GM23338 (cell line): ENCODE measurements around the gene TMEM150A.

Experiments
- CREB1 ChIP-seq: fragments of 250-450 bp; sonication (Bioruptor Pico); IDR thresholded peaks from 2 replicates; pipeline ENCODE4 v1.5.0; 2020; ENCODE audit warnings: low read depth, mild to moderate bottlenecking, moderate library complexity
- ETS1 ChIP-seq: IDR thresholded peaks from 2 replicates; pipeline ENCODE4 v1.6.1; 2016; ENCODE audit warnings: antibody characterized with exemption
- EZH2 ChIP-seq: fragments of 200-600 bp; sonication (generic); IDR thresholded peaks from one replicate; pipeline ENCODE4 v1.8.0; 2017; ENCODE audit warnings: antibody characterized with exemption, mild to moderate bottlenecking, low read depth; ENCODE audit not compliant: unreplicated experiment
- EZH2phosphoT487 ChIP-seq: fragments of 200-600 bp; sonication (generic); IDR thresholded peaks from one replicate; pipeline ENCODE4 v1.8.1; 2018; ENCODE audit warnings: antibody characterized with exemption; ENCODE audit not compliant: unreplicated experiment
- JUNB ChIP-seq: IDR thresholded peaks from one replicate; pipeline ENCODE4 v1.6.1; 2016; ENCODE audit warnings: antibody characterized with exemption; ENCODE audit not compliant: unreplicated experiment
- NANOG ChIP-seq: IDR thresholded peaks from 2 replicates; pipeline ENCODE4 v1.6.1; 2016; ENCODE audit warnings: antibody characterized with exemption, borderline replicate concordance
- POLR2AphosphoS5 ChIP-seq: IDR thresholded peaks from 2 replicates; pipeline ENCODE4 v1.6.1; 2016; ENCODE audit warnings: antibody characterized with exemption, low read depth
- ZNF114 ChIP-seq: fragments of 250-450 bp; sonication (Bioruptor Pico); IDR thresholded peaks from 2 replicates; pipeline ENCODE4 v1.5.0; 2020; ENCODE audit warnings: mild to moderate bottlenecking, moderate library complexity
- TF ChIP-seq, protein P1 (sequence below), 2 experiments: fragments of 200-600 bp in 1 of 2; sonication (generic) in 1 of 2; conservative IDR thresholded peaks; 2 replicates each; pipeline versions ENCODE4 v1.5.1 to v1.6.1; 2016 to 2017; ENCODE audit warnings: antibody characterized with exemption in 2 of 2, low read depth in 2 of 2, mild to moderate bottlenecking in 2 of 2, moderate library complexity in 1 of 2
- TF ChIP-seq, protein P2 (sequence below): IDR thresholded peaks from one replicate; pipeline ENCODE4 v1.6.1; 2018; ENCODE audit warnings: antibody characterized with exemption; ENCODE audit not compliant: unreplicated experiment

DNA sequence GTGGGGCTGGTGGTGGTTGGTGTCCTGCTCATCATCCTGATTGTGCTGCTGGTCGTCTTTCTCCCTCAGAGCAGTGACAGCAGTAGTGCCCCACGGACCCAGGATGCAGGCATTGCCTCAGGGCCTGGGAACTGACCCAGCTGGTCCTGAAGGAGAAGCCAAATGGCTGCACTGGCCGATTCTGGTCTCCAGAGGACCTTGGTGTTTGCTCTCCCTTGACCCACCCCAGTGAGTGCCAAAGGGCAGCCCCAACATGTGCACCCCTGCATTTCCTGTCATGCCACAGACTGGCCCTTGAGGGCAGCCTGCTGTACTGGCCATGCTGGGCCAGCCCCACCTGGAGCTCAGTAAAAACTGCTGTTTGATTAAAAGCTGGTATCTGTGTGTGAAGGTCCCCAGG is 9.5 kb downstream of the TMEM150A start:
- TF ChIP-seq, protein P1, sequence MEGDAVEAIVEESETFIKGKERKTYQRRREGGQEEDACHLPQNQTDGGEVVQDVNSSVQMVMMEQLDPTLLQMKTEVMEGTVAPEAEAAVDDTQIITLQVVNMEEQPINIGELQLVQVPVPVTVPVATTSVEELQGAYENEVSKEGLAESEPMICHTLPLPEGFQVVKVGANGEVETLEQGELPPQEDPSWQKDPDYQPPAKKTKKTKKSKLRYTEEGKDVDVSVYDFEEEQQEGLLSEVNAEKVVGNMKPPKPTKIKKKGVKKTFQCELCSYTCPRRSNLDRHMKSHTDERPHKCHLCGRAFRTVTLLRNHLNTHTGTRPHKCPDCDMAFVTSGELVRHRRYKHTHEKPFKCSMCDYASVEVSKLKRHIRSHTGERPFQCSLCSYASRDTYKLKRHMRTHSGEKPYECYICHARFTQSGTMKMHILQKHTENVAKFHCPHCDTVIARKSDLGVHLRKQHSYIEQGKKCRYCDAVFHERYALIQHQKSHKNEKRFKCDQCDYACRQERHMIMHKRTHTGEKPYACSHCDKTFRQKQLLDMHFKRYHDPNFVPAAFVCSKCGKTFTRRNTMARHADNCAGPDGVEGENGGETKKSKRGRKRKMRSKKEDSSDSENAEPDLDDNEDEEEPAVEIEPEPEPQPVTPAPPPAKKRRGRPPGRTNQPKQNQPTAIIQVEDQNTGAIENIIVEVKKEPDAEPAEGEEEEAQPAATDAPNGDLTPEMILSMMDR (conservative IDR thresholded peaks at IDR 0.05; ENCODE audit: low read depth in 2 of 2): no peak
- TF ChIP-seq CREB1 (no peak), EZH2 (no peak), POLR2AphosphoS5 (no peak), ZNF114 (CRISPR knock-in tag) (no peak), EZH2phosphoT487 (no peak), JUNB (no peak), ETS1 (no peak), NANOG (no peak)
- TF ChIP-seq, protein P2, sequence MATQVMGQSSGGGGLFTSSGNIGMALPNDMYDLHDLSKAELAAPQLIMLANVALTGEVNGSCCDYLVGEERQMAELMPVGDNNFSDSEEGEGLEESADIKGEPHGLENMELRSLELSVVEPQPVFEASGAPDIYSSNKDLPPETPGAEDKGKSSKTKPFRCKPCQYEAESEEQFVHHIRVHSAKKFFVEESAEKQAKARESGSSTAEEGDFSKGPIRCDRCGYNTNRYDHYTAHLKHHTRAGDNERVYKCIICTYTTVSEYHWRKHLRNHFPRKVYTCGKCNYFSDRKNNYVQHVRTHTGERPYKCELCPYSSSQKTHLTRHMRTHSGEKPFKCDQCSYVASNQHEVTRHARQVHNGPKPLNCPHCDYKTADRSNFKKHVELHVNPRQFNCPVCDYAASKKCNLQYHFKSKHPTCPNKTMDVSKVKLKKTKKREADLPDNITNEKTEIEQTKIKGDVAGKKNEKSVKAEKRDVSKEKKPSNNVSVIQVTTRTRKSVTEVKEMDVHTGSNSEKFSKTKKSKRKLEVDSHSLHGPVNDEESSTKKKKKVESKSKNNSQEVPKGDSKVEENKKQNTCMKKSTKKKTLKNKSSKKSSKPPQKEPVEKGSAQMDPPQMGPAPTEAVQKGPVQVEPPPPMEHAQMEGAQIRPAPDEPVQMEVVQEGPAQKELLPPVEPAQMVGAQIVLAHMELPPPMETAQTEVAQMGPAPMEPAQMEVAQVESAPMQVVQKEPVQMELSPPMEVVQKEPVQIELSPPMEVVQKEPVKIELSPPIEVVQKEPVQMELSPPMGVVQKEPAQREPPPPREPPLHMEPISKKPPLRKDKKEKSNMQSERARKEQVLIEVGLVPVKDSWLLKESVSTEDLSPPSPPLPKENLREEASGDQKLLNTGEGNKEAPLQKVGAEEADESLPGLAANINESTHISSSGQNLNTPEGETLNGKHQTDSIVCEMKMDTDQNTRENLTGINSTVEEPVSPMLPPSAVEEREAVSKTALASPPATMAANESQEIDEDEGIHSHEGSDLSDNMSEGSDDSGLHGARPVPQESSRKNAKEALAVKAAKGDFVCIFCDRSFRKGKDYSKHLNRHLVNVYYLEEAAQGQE: no peak
